T-helper 1 cell treated with Interleukin-12 subunit alpha and Interleukin-12 subunit beta and Interleukin-4 antibody, amounts not matched to agents 30 μg/mL and 1 μg/mL, for 36 hours (primary cell): ENCODE data around the gene HSPA12B.

ENCODE experiments used
- H3K27ac Mint-ChIP-seq: one replicate; pipeline ENCODE4 v1.8.0; 2021; ENCODE audit warnings: mild to moderate bottlenecking, mixed read lengths
- H3K27me3 Mint-ChIP-seq: one replicate; pipeline ENCODE4 v1.8.0; 2021; ENCODE audit warnings: low read depth, mixed read lengths
- H3K36me3 Mint-ChIP-seq: one replicate; pipeline ENCODE4 v1.8.0; 2021; ENCODE audit warnings: low read depth, mixed read lengths
- H3K4me1 Mint-ChIP-seq: one replicate; pipeline ENCODE4 v1.8.0; 2021; ENCODE audit warnings: low read depth, mixed read lengths
- H3K4me3 Mint-ChIP-seq: one replicate; pipeline ENCODE4 v1.8.0; 2021; ENCODE audit warnings: mild to moderate bottlenecking, moderate library complexity, mixed read lengths
- H3K9me3 Mint-ChIP-seq: one replicate; pipeline ENCODE4 v1.8.0; 2021; ENCODE audit warnings: mixed read lengths

HSPA12B gene

DNA sequence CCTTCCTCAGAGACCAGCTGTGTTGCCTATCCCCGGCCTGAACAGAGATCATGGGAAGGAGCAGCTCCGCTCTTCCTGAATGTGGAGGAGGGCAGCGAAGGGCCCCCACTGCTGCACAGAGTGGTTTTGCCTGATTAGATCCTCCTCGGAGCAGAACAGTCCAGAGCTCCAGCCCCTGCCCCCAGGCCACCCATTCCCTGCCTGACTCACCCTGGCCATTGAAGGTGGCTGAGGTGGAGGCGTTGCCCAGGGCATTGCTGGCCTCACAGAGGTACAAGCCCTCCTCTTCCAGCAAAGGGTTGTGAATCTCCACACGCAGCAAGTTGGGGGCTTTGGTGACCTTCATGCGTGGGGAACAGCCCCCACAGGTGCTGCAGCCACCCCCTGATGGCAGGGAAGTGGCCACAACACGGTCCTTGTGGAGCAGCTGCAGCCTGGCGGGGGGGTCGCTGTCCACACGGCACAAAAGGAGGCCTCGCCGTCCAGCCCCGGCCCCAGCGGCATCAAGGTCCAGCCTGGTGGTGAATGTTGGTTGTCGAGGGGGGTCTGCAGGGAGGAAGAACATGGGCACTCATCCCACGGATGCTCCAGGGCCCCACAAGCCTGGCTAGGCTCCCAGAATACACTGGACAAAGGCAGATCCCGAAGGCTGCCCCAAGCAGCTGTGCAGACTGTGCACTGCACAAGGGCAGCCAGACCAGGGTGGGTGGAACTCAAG, 34.7 kb upstream of the HSPA12B start:
- no peak overlapping the region for H3K27ac Mint-ChIP-seq
- H3K27me3 Mint-ChIP-seq = no peaks in the 10 kb centered on the region
- H3K36me3 Mint-ChIP-seq = no peaks in the 10 kb centered on the region
- H3K9me3 Mint-ChIP-seq = no peaks in the 10 kb centered on the region
- no peaks in the 10 kb centered on the region for H3K4me1 Mint-ChIP-seq
- no peak overlapping the region for H3K4me3 Mint-ChIP-seq

DNA sequence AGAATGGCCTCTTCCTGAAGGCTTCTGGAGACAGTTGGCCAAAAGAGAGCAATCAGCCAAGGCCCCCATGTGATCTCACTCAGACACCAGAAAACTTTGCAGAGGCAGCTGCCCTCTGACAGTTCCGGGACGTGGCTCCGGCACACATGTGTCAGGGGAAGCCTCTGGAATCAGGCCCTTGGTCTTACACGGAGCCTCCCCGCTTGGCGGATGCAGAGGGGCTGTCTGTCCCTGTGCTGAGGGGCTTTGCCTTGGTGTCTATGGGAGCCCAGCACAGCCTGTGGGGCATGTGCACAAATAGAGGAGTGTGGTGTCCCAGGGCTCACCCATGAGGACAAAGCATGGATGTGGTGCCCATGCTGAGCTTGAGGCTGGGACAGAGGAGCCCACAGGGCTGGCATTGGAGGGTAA, 33.9 kb upstream of the HSPA12B start:
- Mint-ChIP-seq H3K9me3 (no peaks in the 10 kb centered on the region), H3K36me3 (no peaks in the 10 kb centered on the region)

DNA sequence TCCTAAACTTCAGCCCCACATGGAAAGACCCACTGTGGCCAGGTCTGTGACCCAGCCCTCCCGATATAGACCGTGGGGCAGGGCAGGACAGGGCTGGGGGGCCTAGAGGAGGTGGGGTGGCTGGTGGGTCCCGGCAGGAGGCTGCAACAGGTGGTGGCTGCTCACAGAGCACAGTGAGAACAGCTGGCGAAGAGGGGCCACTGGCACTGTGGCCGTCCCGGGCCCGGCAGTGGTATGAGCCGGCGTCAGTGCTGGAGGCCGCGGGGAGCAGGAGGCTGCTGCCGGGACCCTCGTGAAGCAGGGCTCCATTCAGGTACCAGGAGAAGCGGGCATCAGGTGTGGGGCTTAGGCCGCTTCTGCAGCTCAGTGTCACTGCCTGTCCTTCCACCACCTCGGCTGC, 33.4 kb upstream of the HSPA12B start:
- Mint-ChIP-seq H3K27ac (no peak overlapping the region), H3K9me3 (no peaks in the 10 kb centered on the region), H3K36me3 (no peaks in the 10 kb centered on the region)

More for the DNA sequence above, 33.9 kb upstream of the HSPA12B start:
- Mint-ChIP-seq H3K4me3 (no peak overlapping the region), H3K4me1 (no peaks in the 10 kb centered on the region), H3K27ac (no peak overlapping the region), H3K27me3 (no peaks in the 10 kb centered on the region)

DNA sequence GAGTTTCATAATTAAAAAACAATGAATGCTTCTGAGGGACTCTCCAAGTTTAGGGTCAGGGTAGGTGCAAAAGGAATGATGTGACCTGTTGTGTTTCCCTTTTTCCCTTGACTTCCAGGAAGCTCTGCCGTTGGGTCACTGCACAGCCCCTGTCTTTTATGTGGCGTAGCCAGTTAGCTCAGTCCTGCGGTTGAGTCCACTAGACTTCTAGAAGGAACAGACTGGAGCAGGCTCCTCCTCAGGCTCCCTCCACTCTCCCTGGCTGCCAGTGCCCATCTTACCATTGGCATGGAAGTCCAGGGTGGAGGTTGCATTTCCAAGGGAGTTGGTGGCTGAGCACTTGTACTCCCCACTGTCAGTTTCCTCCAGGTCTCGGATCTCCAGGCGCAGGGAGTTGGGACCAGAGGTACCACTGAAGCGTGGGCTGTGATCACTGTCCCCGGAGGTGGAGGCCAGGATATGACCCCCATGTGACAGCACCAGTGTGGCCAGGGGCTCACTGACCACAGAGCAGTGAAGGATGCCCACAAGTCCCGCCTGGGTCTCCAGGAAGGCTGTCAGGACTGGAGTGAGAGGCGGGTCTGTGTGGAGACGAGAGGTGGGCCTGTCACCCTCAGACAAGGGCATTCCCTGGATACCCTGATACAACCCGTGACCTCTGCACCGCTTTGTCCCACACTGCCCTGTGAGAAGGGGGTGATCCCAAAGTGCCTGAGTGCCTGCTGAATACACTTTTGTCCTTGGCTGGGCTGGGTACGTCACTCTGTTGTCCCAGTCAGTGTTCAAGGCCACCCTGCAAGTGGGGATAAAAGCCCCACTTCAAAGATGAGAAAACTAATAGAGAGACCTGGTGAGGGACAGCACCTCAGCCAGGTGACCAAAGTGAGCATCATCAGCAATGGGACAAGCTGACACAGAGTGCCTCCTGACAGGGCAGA, 31.2 kb upstream of the HSPA12B start:
- Mint-ChIP-seq H3K36me3 (no peaks in the 10 kb centered on the region), H3K27me3 (no peaks in the 10 kb centered on the region), H3K9me3 (no peaks in the 10 kb centered on the region), H3K4me1 (no peaks in the 10 kb centered on the region), H3K4me3 (no peak overlapping the region), H3K27ac (no peak overlapping the region)

More for the DNA sequence above, 33.4 kb upstream of the HSPA12B start:
- H3K4me3 Mint-ChIP-seq = no peak overlapping the region
- H3K4me1 Mint-ChIP-seq = no peaks in the 10 kb centered on the region
- no peaks in the 10 kb centered on the region for H3K27me3 Mint-ChIP-seq

DNA sequence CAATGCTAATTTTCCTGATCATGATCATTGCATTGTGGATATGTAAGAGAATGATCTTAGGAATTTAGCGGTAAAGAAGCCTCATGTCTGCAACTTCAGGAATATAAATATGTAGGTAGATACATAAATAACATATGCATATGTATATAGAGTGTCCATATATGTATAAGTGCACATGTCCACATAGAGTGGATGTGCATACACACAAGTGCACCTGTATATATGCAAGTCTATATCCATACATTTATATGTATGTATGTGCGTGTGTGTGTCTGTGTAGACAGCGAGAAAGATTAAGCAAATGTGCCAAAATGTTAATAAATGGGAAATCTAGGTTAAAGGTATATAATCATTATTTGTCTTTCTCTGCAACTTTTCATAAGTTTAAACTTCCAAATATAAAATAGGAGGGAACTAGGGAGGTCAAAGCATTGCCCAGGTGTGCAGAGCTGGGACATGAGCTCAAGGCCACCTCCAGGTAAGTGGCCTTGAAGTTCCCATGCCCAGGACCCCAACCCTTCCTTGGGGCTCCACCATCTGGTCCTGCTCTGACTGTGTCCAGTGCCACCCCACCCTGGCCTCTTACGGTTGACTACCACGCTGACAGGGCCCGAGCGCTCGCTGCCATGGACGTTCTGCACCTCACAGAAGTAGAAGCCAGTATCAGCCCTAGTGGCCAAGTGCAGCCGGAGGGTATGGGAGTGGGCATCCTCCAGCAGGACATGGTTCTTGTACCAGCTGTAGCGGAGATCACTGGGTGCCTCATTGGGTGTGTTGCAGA, 29.7 kb upstream of the HSPA12B start:
- no peaks in the 10 kb centered on the region for H3K9me3 Mint-ChIP-seq
- H3K27ac Mint-ChIP-seq = no peak overlapping the region
- H3K4me1 Mint-ChIP-seq = no peaks in the 10 kb centered on the region
- no peak overlapping the region for H3K4me3 Mint-ChIP-seq
- no peaks in the 10 kb centered on the region for H3K27me3 Mint-ChIP-seq
- H3K36me3 Mint-ChIP-seq = no peaks in the 10 kb centered on the region

DNA sequence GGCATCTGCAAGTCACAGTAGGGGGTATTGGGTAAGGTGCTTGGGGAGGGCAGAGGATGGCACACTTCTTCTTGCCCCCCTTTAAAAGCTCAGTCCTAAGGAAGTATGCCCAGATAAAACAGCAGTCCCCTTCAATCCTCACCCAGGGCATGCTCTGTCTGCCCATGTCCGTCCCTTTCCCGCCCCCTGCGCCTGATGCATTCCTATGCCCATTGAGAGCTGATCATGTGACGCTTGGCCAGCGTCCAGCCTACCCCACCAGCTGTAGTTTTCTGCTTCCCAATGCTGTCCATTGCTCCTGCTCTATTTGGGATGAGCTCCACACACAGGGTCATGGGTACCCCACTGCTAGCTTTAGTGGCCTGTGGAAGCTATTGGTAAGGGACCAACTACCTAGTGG, 28.4 kb upstream of the HSPA12B start:
- Mint-ChIP-seq H3K4me1 (no peaks in the 10 kb centered on the region), H3K36me3 (no peaks in the 10 kb centered on the region), H3K27me3 (no peaks in the 10 kb centered on the region), H3K9me3 (no peaks in the 10 kb centered on the region), H3K27ac (no peak overlapping the region), H3K4me3 (no peak overlapping the region)

DNA sequence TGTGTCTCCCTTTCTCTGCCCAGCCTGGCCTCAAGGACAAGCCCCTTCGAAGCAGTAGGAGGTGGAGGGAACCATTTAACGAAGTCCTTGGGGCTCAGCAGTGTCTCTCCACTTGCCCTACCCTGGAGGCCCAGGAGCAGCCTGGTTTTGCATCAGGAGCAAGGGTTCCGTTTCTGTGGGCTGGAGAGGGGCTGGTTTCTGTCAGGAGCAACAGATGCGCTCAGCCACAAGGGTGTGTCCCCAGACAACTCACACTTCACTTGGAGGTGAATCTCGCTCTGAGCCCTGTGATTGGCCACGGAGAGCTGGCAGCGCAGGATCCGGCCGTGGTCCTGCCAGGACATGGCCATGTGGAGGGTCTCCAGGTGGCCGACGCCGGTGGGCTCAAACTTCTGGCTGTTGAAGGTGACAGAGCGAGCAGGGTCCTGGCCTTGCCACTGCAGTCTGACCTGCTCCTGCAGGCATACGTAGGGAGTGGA, 27.0 kb upstream of the HSPA12B start:
- no peaks in the 10 kb centered on the region for H3K4me1 Mint-ChIP-seq
- no peaks in the 10 kb centered on the region for H3K27me3 Mint-ChIP-seq
- H3K9me3 Mint-ChIP-seq = no peaks in the 10 kb centered on the region
- H3K36me3 Mint-ChIP-seq = no peaks in the 10 kb centered on the region
- no peak overlapping the region for H3K27ac Mint-ChIP-seq
- no peak overlapping the region for H3K4me3 Mint-ChIP-seq

DNA sequence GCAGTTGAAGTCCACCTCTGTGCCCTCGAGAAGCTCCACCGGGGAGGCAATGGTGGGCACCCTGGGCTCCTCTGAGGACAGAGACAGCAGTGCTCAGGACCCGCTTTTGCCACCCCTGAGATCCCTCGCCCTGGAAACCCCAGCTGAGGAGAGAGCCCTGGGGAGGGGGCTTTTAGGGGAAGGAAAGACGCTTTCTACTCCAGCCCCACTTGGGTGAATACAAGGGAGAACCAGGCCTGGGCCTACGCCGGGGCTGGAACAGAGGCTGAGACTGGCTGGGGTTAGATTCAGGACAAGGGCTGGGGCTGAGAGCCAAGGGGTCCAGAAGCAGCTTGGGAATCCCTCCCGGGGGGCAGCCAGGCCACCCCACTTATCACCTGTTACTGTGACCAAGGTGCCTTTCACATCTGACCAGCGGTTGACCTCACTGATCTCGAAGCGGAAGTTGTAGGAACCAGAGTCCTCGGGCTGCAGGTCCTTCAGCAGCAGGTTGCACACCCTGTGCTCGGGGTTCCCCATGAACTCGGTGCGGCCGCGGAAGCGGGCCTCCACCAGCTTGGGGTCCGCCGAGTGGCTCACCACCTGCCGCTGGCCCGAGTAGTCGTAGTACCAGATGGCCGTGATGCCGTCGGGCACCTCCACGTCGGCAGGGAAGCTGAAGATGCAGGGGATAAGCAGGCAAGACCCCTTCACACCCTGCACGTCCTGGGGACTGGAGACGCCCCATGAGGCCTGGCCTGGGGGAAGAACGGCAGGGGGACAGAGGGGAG, 26.3 kb upstream of the HSPA12B start:
- Mint-ChIP-seq H3K4me3 (no peak overlapping the region), H3K9me3 (no peaks in the 10 kb centered on the region), H3K36me3 (no peaks in the 10 kb centered on the region), H3K27me3 (no peaks in the 10 kb centered on the region), H3K27ac (no peak overlapping the region), H3K4me1 (no peaks in the 10 kb centered on the region)

DNA sequence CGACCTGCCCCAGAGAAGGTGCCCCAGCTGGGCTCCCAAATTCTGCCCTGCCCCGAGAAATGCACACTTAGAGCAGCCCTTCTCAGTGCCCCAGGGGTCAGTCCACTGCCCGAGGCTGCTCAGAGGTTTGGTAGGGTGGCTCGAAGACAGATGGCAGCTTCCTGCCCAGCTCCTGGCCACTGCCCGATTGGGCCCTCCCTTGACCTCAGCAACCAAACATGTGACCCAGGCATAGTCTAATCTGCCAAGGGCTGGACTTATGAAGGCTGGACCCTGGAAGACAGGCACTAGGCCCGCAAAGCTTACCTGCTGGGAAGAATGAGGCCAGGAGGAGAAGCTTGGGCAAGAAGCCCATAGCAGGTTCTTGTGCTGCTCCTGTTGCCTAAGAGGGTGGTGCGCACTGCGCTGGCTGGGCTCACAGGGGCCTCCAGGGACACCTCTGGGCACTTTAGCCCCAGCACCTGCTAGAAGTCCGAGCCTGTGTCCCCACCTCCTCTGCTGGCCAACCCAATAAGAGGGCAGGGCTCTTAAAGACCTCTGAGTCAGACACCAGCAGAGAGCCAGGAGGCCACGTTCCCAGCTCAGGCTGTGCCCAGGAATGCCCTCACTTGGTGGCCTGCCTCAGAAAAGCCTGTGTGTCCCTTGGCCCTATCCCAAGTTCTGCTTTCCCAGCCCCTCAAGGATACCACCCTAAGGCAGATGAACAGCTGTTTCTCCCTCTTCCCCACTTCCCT, 25.5 kb upstream of the HSPA12B start:
- Mint-ChIP-seq H3K27ac (no peak overlapping the region), H3K4me1 (no peaks in the 10 kb centered on the region), H3K4me3 (no peak overlapping the region), H3K9me3 (no peaks in the 10 kb centered on the region), H3K36me3 (no peaks in the 10 kb centered on the region), H3K27me3 (no peaks in the 10 kb centered on the region)

DNA sequence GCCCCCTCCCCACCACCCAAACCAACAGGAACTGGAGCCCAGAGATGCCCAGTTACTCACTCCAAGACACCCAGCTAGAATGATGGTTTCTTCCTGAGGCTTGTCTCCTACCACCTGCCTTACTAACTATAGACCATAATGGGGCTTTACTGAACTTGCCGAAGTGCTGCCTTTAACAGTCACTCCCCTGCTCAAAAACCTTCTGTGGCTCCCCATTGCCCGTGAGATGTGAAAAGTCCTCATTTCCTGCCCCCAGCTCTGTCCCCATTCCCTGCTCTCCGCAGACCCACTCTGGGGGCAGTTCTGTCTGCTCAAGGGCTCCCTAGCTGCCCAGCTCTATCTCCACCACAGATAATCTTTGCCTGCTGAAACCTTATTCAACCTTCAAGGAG, 25.0 kb upstream of the HSPA12B start:
- Mint-ChIP-seq H3K9me3 (no peaks in the 10 kb centered on the region), H3K27ac (no peak overlapping the region), H3K4me3 (no peak overlapping the region), H3K4me1 (no peaks in the 10 kb centered on the region), H3K36me3 (no peaks in the 10 kb centered on the region), H3K27me3 (no peaks in the 10 kb centered on the region)

DNA sequence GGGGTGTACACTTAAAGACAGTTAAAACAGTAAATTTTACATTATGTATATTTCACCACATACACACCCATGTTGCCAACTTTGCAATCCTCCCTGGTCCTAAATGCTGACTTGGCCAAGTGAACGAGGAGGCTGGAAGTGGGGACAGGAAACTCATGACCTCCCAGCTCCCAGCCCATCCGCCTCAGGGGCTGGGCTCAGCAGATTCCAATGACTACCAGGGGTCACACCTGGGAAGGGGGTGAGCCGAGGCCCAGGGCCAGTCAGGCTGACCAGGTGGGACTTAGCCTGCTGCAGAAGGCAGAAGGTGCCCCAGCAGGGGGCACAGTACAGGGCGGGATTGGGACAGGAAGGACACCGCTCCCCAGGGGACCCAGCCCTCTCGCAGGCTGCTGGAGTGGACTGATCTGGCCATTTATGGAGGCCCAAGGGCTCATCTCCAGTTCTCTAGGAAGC, 22.4 kb upstream of the HSPA12B start:
- H3K27ac Mint-ChIP-seq = no peak overlapping the region
- no peaks in the 10 kb centered on the region for H3K4me1 Mint-ChIP-seq
- no peak overlapping the region for H3K4me3 Mint-ChIP-seq
- H3K36me3 Mint-ChIP-seq = no peaks in the 10 kb centered on the region
- no peaks in the 10 kb centered on the region for H3K9me3 Mint-ChIP-seq
- no peaks in the 10 kb centered on the region for H3K27me3 Mint-ChIP-seq

DNA sequence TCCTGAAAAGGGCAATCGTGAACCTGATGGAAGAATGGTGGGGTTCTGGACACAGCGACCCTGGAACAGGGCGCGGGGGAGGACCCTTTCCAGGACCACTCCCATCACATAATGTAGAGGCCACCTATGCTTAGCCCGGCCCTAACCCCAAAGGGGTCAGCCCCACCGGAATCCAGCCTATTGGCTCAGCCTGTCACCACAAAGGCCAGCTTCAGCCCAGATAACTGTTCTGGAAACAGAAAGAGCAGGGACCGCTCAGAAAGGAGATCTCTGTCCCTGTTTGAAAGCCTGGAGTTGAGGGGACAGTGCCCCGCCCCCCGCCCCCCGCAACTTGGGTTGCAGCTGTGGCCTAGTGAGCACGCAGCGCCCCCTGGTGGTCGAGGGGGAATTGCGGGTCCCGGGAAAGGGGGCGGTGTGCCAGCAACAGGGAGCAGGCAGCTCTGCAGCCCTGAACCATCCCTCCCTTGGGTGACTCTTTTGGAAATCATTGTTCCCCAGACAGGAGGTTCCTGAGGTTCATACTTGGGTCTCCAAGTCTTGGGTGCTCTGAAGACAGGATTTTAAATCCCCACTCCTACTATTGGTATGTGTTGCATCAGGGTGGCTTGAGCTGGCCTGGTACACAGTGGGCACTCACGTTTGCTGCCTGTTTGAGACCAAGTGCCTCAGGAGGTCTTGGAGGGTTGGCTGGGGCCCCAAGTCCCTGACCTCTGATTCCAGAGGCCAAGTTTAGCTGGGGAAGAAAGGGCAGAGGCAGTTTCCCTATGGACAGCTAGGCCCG, 21.6 kb upstream of the HSPA12B start:
- H3K4me1 Mint-ChIP-seq = no peaks in the 10 kb centered on the region
- no peak overlapping the region for H3K4me3 Mint-ChIP-seq
- no peaks in the 10 kb centered on the region for H3K36me3 Mint-ChIP-seq
- no peaks in the 10 kb centered on the region for H3K9me3 Mint-ChIP-seq
- H3K27me3 Mint-ChIP-seq = no peaks in the 10 kb centered on the region
- no peak overlapping the region for H3K27ac Mint-ChIP-seq

DNA sequence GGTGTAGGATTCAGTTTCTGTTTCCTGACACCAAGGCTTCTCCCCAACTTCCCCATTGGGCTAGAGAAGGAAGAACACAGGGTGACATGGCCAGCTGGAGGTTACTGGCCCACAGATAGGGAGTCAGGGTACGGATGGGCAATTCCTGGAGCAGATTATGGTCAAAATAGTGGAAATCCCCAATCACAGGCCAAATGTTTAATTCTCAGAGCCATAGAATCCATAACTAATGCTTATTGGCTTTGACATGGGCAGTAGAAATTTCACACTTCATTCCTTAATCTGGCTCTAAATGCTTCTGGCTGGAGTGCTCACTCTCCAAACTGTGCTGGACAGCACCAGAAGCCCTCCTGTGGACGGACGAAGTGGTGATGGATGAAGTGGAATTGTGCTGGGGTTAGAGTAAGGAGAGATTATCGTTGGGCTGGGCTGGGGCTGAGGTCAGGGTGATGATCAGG, 21.0 kb upstream of the HSPA12B start:
- no peaks in the 10 kb centered on the region for H3K9me3 Mint-ChIP-seq
- H3K27ac Mint-ChIP-seq = no peak overlapping the region
- no peaks in the 10 kb centered on the region for H3K27me3 Mint-ChIP-seq
- H3K4me1 Mint-ChIP-seq = no peaks in the 10 kb centered on the region
- H3K36me3 Mint-ChIP-seq = no peaks in the 10 kb centered on the region
- no peak overlapping the region for H3K4me3 Mint-ChIP-seq
